Stimulated activated CD8-positive, alpha-beta memory T cell treated with anti-CD3 and anti-CD28 coated beads, Interleukin-15, amount 100 ng/mL, for 48 hours (primary cell): ENCODE measurements around the gene PHF3.

Experiments used
- DNase-seq, 2 donors: peaks; one replicate each; pipeline ENCODE4 v3.0.0-alpha.2; 2020; ENCODE audit warnings: low read depth in 2 of 2

The PHF3 gene

GRCh38 chr6:63643862-63644261 lies 8.3 kb downstream of the PHF3 start:
- no peak for DNase-seq

- DNase-seq, result no peak
Observed at GRCh38 chr6:63644668-63645326, 9.2 kb downstream of the PHF3 start.

- DNase-seq, result no peak
Observed at GRCh38 chr6:63649269-63649668, 13.7 kb downstream of the PHF3 start.

- DNase-seq, result no peak
Observed at GRCh38 chr6:63649847-63650265, 14.3 kb downstream of the PHF3 start.

GRCh38 chr6:63652980-63653379 lies 17.4 kb downstream of the PHF3 start:
- DNase-seq, result no peak

- DNase-seq, result no peak
Observed at GRCh38 chr6:63660757-63661156, 25.2 kb downstream of the PHF3 start.

- DNase-seq, result no peak
Observed at GRCh38 chr6:63661769-63662168, 26.2 kb downstream of the PHF3 start.

GRCh38 chr6:63663147-63663955 lies 27.7 kb downstream of the PHF3 start:
- no peak for DNase-seq

- no peak for DNase-seq
Observed at GRCh38 chr6:63663956-63664281, 28.3 kb downstream of the PHF3 start.

GRCh38 chr6:63671098-63671754 lies 35.6 kb downstream of the PHF3 start:
- DNase-seq, result no peak

GRCh38 chr6:63672582-63673129 lies 37.1 kb downstream of the PHF3 start:
- no peak for DNase-seq

- no peak for DNase-seq
Observed at GRCh38 chr6:63673692-63674091, 38.1 kb downstream of the PHF3 start.

GRCh38 chr6:63674635-63675034 lies 39.0 kb downstream of the PHF3 start:
- DNase-seq, result no peak

- DNase-seq, result no peak
Observed at GRCh38 chr6:63675138-63675537, 39.5 kb downstream of the PHF3 start.

GRCh38 chr6:63676412-63677114 lies 41.0 kb downstream of the PHF3 start:
- DNase-seq, result no peak

GRCh38 chr6:63677282-63677681 lies 41.7 kb downstream of the PHF3 start:
- no peak for DNase-seq

GRCh38 chr6:63683071-63683603 lies 47.5 kb downstream of the PHF3 start:
- no peak for DNase-seq

GRCh38 chr6:63685446-63686379 lies 50.1 kb downstream of the PHF3 start:
- no peak for DNase-seq

GRCh38 chr6:63689421-63689820 lies 53.8 kb downstream of the PHF3 start:
- DNase-seq, result no peak

- no peak for DNase-seq
Observed at GRCh38 chr6:63690221-63690620, 54.6 kb downstream of the PHF3 start.

GRCh38 chr6:63705707-63706106 lies 70.1 kb downstream of the PHF3 start:
- no peak for DNase-seq
